ENCODE data around the gene CRACR2B. TPM values are rescaled to one million over a fixed set of nuclear protein-coding genes. Genes with fewer than 3 reads are reported as not detected.

CRACR2B gene
- total and polyA plus RNA-seq, 2 donors (not counting 1 experiment from before 2014, with no cell fraction given) = 9.7 to 67.7 TPM

DNA sequence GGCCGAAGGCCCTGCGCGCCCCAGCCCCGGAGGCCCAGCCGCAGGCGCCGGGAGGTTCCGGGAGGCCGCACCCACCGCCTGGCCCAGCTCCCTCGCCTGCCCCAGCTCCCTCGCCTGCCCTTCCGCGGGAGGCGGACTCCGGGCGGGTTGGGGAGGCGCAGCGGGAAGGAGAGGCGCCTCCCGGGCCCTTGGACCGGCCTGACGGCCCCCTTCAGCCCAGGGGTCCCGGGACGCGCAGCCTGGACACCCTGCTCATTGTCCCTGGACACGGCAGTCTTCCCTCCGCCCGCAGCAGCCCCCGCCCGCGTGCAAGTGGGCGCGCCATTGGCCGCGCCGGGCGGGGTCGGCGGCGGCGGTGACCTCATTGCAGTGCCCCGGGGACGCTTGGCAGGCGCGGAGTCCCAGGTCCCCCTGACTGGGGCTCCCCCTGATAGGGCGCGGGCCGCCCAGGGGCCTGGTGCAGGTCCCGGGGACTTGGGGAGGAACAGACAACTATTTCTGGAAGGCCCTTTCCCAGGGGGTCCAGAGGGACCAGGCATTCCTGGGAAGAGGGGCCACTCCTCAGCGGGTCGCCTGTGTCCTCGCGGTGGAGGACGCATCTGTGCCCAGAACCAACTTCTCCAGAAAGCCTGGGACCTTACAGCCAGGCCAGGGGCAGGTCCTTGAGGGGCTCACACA, 5.5 kb downstream of the CRACR2B start:
- Histone ChIP-seq H3K36me3 (replicated peaks in 1 of 2; ENCODE audit: control extremely low read depth in 1 of 2, control insufficient read depth in 1 of 2, extremely low read depth in 1 of 2, insufficient read depth in 2 of 2, low read length in 1 of 2) (peaks cover 0 to 5% of the 10 kb centered on the region in 2 experiments), H3K9ac (ENCODE audit: low read length) (peak overlapping the region; percentile 51), H3K27ac (ENCODE audit: low read length in 2 of 2) (no peak overlapping the region), H2AFZ (ENCODE audit: insufficient read depth, low read depth, low read length, poor library complexity, severe bottlenecking) (peak overlapping the region; percentile 49), H3K4me1 (ENCODE audit: control insufficient read depth in 2 of 2, insufficient read depth in 2 of 2, low read length in 2 of 2) (peaks cover 50 to 57% of the 10 kb centered on the region in 2 donors), H3K4me3 (ENCODE audit: control extremely low read depth in 1 of 5, extremely low read depth in 1 of 5, insufficient read depth in 1 of 5, low read depth in 2 of 5, low read length in 4 of 5) (peak overlapping the region in 4 of 5 experiments; percentile 31 to 58 (median 54)), H3K4me2 (replicated peaks; ENCODE audit: low read depth, low read length, poor library complexity, severe bottlenecking) (peak overlapping the region; percentile 88), H3K9me3 (ENCODE audit: control extremely low read depth in 1 of 3, control insufficient read depth in 2 of 3, insufficient read depth in 1 of 3, low read length in 2 of 3) (peaks cover 0 to 12% (median 0%) of the 10 kb centered on the region in 3 donors), H3K27me3 (replicated peaks in 1 of 4; ENCODE audit: control extremely low read depth in 1 of 4, control insufficient read depth in 3 of 4, insufficient read depth in 4 of 4, low read length in 3 of 4) (peaks cover 0 to 56% (median 18%) of the 10 kb centered on the region in 4 experiments), H4K20me1 (ENCODE audit: control insufficient read depth, insufficient read depth, low read length, poor library complexity, severe bottlenecking) (peaks cover 58% of the 10 kb centered on the region), H3K79me2 (ENCODE audit: control insufficient read depth, insufficient read depth, low read length) (no peaks in the 10 kb centered on the region)
- intact Hi-C loops (cut with micrococcal nuclease) = loop anchor here (1.0 kb wide), 1 partner anchor 9 kb away; the partner anchor contains the start of genes POLR2L and TSPAN4
- TF ChIP-seq EZH2 (IDR thresholded peaks at IDR 0.05; ENCODE audit: borderline replicate concordance, insufficient read depth, low read depth, low read length, poor library complexity, severe bottlenecking) = no peak
- TF ChIP-seq, protein P1, sequence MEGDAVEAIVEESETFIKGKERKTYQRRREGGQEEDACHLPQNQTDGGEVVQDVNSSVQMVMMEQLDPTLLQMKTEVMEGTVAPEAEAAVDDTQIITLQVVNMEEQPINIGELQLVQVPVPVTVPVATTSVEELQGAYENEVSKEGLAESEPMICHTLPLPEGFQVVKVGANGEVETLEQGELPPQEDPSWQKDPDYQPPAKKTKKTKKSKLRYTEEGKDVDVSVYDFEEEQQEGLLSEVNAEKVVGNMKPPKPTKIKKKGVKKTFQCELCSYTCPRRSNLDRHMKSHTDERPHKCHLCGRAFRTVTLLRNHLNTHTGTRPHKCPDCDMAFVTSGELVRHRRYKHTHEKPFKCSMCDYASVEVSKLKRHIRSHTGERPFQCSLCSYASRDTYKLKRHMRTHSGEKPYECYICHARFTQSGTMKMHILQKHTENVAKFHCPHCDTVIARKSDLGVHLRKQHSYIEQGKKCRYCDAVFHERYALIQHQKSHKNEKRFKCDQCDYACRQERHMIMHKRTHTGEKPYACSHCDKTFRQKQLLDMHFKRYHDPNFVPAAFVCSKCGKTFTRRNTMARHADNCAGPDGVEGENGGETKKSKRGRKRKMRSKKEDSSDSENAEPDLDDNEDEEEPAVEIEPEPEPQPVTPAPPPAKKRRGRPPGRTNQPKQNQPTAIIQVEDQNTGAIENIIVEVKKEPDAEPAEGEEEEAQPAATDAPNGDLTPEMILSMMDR (IDR thresholded peaks at IDR 0.05) = peak; percentile 11
- peak; percentile 63 for DNase-seq
- Mint-ChIP-seq H3K9me3 (ENCODE audit: insufficient read depth) (no peaks in the 10 kb centered on the region), H3K27me3 (peaks cover 7% of the 10 kb centered on the region), H3K4me3 (peak overlapping the region; percentile 71), H3K4me1 (peaks cover 39% of the 10 kb centered on the region), H3K27ac (no peak overlapping the region)
- ChIA-PET CTCF (interaction anchor here (0.5 to 2.1 kb wide), 3 partner anchors 10 to 1000 kb away, joined by 3 to 6 read pairs (median 3); partner anchors contain the start of gene TSPAN4), POLR2A (interaction anchor here (0.5 to 6.4 kb wide), 8 partner anchors 10 to 220 kb away, joined by 3 to 57 read pairs (median 4); partner anchors contain the start of genes PNPLA2, POLR2L and TSPAN4)
- 2% methylated on average over 55 of the region's 55 CpGs for whole genome bisulfite sequencing (ENCODE audit: insufficient coverage)
- ATAC-seq (ENCODE audit: low read depth) = peak; percentile 23
